Subcutaneous adipose tissue (tissue), 4 donors: ENCODE measurements around the gene LHFPL6. TPM values are rescaled to one million over a fixed set of nuclear protein-coding genes. Genes with fewer than 3 reads are reported as not detected.

Source experiments
- total RNA-seq, 4 donors: library from RNA; depleted of rRNA; stranded (reverse); fragments of >200 nt; gene quantifications; one replicate each; pipeline ENCODE4 v1.1.0, GENCODE V29; 2016
- TF ChIP-seq, protein P1 (sequence below): fragments of 450-650 bp; IDR thresholded peaks from one replicate; pipeline ENCODE4 v1.5.1; 2016; ENCODE audit warnings: low read depth, mild to moderate bottlenecking, control low read depth, antibody characterized with exemption, moderate library complexity

The LHFPL6 gene
- total RNA-seq, 4 donors from 2014 or later = 75.2 to 106 (median 90.4) TPM

DNA sequence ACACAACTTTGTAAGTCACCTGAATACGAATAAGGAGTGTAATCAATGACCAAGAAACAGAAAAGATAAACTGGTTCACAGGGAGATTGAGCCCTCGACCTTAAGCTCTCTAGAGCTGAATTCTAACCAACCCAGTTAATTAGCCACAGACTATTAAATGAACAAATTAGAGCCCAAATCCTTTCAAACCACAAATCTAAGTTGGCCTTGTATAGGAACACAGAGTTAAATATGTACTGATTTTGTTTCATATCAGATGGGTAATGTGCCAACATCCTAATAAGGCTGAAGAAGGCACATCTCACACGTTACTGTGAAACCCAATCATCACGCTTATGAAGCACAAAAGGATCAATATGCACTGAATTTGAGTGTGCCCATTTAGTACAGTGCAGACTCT is 156.1 kb downstream of the LHFPL6 start:
- TF ChIP-seq, protein P1, sequence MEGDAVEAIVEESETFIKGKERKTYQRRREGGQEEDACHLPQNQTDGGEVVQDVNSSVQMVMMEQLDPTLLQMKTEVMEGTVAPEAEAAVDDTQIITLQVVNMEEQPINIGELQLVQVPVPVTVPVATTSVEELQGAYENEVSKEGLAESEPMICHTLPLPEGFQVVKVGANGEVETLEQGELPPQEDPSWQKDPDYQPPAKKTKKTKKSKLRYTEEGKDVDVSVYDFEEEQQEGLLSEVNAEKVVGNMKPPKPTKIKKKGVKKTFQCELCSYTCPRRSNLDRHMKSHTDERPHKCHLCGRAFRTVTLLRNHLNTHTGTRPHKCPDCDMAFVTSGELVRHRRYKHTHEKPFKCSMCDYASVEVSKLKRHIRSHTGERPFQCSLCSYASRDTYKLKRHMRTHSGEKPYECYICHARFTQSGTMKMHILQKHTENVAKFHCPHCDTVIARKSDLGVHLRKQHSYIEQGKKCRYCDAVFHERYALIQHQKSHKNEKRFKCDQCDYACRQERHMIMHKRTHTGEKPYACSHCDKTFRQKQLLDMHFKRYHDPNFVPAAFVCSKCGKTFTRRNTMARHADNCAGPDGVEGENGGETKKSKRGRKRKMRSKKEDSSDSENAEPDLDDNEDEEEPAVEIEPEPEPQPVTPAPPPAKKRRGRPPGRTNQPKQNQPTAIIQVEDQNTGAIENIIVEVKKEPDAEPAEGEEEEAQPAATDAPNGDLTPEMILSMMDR = no peak

DNA sequence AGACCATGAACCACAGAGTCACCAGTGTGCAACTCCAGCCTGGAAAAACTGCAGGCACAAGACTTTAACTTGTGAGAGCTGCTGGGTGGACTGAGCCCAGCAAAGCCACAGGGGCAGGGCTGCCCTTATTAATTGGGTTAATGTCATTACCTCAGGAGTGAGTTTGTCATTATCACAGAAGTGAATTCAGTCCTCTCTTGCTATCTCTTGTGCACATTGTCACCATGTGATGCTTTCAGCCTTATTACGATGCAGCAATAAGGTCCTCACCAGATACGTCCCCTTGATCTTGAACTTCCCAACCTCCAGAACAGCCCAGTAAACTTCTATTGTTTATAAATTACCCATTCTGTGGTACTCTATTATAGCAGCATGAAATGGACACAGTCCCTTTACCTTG is 158.1 kb downstream of the LHFPL6 start:
- TF ChIP-seq, protein P1 = no peak

DNA sequence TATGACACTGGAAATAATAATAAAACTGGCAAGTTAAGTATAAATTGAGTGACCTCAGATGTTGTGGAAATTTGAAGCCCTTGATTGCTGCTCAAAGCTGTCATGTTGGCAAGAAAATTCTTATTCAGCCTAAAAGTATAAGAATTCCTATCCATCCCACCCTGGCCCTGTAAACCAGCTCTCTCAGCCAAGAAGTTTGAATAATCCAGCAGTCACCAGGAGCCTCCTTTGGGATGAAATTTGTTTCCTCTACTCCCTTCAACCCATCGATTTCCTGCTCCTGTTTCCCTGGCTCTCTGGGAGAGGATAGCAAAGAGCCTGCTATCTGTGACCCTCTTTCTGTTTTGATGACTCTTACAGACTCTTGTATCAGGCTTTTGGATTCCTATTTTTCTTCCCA is 169.3 kb downstream of the LHFPL6 start:
- TF ChIP-seq, protein P1 = no peak

DNA sequence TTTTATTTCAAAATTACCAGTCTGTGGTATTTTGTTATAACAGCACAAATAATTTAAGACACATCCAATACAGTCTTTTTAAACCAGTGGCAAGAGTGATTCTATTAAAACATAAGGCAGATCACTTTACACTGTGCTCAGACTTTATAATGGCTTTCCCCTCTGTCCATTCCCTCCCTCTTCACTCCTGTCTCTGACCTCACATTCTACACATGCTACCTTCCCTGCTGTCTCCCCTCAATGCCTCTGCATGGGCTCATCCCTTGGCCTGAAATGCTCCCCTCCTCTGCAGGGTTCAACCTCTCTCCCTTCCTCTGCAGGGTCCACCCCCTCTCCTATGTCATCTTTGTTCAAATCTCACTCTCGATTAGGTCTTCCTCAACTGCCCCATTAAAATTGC is 170.8 kb downstream of the LHFPL6 start:
- TF ChIP-seq, protein P1 = no peak

DNA sequence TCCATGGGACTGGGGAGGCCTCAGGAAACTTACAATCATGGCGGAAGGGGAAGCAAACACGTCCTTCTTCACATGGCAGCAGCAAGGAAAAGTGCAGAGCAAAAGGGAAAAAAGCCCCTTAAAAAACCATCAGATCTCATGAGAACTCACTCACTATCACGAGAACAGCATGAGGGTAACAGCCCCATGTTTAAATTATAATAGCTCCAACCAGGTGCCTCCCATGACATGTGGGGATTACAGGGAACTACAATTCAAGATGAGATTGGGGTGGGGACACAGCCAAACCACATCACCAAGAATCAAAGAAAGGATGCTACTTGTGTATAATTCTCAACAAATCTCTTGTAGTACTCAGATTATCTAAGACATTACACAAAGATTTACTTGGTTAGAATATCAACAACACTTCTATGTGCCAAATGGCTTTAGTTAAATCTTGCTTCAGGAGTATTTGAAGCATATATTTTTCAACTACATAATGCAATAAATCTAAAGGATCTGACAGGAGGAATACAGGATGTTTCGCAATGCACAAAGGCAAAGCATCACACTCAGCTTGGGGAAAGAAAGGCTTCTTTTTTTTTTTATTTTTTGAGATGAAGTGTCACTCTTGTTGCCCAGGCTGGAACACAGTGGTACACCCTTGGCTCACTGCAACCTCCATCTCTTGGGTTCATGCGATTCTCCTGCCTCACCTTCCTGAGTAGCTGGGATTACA is 180.0 kb downstream of the LHFPL6 start:
- TF ChIP-seq, protein P1 = no peak

DNA sequence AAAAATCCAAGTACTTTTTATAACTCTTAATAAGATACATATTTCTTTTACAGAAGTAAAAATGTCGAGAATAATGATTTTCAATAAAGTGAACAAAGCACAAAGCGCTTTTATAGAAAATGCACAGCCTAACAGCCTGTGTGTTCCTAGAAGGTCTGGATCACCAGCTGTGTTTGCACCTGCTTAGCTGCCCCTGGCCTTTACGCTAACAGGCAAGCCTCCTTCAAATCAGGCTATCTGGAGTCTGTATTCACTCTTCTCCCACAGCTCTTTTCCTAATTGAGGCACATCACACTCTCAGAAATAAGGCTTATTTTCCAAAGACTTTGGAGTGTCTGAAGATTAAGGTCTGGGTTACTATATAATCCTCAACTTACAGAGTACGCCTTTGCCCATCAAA is 183.1 kb downstream of the LHFPL6 start:
- TF ChIP-seq, protein P1 = no peak

DNA sequence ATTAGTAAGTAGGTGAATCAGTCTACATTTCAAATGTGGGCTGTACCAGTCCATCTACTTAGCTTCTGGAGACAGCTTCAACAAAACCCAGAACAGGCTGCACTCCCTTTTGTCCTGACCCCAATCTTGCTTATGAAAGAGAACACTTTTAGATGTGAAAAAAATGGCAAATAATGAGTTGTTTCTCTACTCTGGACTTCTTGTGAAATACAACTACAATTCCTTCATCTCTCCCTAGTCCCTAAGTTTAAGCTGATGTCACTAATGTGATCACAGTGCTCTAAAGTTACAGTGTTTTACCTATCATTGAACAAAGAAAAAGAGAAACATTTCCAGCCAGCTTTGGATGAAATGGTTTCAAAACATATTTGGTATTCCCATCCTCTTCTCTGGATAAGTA is 183.9 kb downstream of the LHFPL6 start:
- TF ChIP-seq, protein P1 = no peak
